HUES48 (cell line): ENCODE results near the gene SPATS2L.

ENCODE experiments used
- H3K27ac ChIP-seq: one replicate; pipeline ENCODE4 v1.7.0; 2013; ENCODE audit warnings: low read depth, low read length, inconsistent platforms
- H3K27me3 ChIP-seq: 2 replicates; pipeline ENCODE4 v1.6.1; 2013; ENCODE audit warnings: mild to moderate bottlenecking, low read length; ENCODE audit not compliant: control insufficient read depth, insufficient read depth
- H3K36me3 ChIP-seq: 2 replicates; pipeline ENCODE4 v1.6.1; 2013; ENCODE audit warnings: low read length; ENCODE audit not compliant: control insufficient read depth, insufficient read depth
- H3K4me1 ChIP-seq: 2 replicates; pipeline ENCODE4 v1.6.1; 2013; ENCODE audit warnings: mild to moderate bottlenecking, low read length; ENCODE audit not compliant: control insufficient read depth, insufficient read depth
- H3K4me3 ChIP-seq: 2 replicates; pipeline ENCODE4 v1.5.1; 2013; ENCODE audit warnings: mild to moderate bottlenecking, low read depth, low read length
- H3K9ac ChIP-seq: 2 replicates; pipeline ENCODE4 v1.6.1; 2013; ENCODE audit warnings: mild to moderate bottlenecking, low read depth, low read length, moderate library complexity
- H3K9me3 ChIP-seq: 2 replicates; pipeline ENCODE4 v1.6.1; 2013; ENCODE audit warnings: low read length; ENCODE audit not compliant: control insufficient read depth, insufficient read depth

Gene SPATS2L

GRCh38 chr2:200307724-200308545 lies 1.4 kb downstream of the SPATS2L start:
- peaks cover 55% of the 10 kb centered on the region for H3K4me1 ChIP-seq
- H3K9ac ChIP-seq, result peak overlapping the region; percentile 55
- peak overlapping the region; percentile 89 for H3K4me3 ChIP-seq
- no peaks in the 10 kb centered on the region for H3K9me3 ChIP-seq
- no peaks in the 10 kb centered on the region for H3K36me3 ChIP-seq
- peak overlapping the region; percentile 72 for H3K27ac ChIP-seq
- H3K27me3 ChIP-seq, result no peaks in the 10 kb centered on the region; the same call in 1 of the 2 replicates

DNA sequence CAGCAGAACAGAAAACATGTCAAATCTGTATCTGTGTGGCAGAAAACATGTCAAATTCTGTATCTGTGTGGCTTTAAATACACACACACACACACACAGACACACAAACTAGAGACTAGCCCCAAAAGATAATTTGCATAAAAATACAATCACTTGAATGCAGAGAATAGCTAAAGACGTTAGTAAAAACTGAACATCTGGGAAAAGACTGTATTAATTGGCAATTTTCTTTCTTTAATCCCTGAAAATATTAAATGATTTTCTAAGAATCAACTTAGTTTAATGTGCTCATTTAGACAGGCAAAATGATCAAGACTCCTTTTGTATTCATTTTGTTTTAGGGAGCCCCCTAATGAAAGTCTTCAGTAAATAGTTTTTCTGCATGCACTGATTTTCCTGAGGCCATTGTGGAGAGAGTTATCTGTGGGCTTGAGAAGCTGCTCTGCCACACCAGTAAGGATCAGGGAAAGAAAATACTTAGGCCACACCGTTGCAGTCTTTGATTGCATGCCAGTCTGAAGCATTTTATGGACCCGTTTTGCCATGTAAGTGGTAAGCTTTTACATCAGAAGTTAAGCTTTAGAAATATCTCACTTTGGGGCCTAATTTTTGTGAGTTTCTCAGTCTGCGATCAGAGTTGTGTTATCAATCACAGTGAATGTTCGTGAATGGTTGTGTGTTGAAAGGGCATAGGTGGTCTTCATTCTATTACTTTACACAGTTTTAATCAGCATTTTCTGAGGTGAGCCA lies 2.2 kb downstream of the SPATS2L start:
- Histone ChIP-seq H3K9ac (peak overlapping the region; percentile 34; the same call in 1 of the 2 replicates), H3K9me3 (no peaks in the 10 kb centered on the region), H3K36me3 (no peaks in the 10 kb centered on the region), H3K4me1 (peaks cover 62% of the 10 kb centered on the region), H3K27me3 (no peaks in the 10 kb centered on the region; the same call in 1 of the 2 replicates), H3K4me3 (peak overlapping the region; percentile 89), H3K27ac (peak overlapping the region; percentile 42)

DNA sequence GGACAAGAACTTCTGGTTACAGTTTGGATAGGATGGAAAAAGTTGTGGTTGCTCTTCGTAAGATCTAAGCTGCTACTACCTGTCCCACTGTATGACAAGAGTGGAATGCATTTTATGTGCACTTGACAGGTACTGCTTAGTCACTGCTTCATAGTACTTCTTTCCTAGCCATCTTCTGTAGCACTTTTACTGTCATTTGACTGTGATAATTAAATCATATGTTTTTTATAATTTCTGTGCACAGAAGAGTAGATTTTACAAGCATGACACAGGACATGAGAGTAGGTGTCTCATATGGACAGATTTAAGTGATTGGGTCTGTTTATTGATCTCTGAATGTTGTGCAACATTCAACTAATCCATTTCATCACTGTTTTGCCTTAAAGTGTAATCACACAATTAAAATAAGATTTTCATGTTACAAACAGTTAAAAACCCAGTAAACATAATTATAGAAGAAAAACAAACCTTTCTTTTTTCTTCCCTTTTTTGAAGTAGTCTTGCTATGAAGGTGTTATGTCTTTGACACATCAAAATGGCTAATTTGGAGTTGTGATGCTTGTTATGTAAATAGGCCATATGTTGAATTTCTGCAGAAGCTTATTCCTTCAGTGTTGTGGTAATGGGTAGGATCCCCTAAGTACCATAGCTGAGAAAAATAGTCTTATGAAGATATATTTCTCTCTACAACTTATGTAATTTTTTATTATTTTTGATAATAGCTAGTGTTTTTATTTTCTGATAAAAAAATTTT lies 3.0 kb downstream of the SPATS2L start:
- Histone ChIP-seq H3K27me3 (no peaks in the 10 kb centered on the region), H3K4me1 (peaks cover 69% of the 10 kb centered on the region), H3K9me3 (no peaks in the 10 kb centered on the region), H3K9ac (peak overlapping the region; percentile 34; the same call in 1 of the 2 replicates), H3K36me3 (no peaks in the 10 kb centered on the region), H3K4me3 (peak overlapping the region; percentile 89), H3K27ac (peak overlapping the region; percentile 42)

DNA sequence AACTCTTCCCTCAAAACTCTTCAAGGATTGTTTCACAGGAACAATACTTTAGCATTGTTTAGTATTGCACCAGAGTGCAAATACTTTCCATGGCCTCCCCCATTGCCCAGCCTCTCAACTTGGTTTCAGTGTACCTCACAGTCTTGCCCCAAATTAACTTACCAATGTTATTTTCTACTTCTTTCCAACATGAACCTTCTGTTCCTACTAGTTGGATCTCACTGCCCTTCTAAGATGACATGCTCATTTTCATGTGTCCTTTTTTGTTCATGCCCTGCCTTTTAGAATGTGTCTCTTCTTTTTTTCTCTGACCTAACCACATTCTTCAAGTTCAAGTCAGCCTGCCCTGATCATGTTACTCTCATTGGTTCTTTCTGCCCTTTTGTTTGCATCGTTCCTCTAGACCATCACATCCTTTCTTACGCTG lies 4.1 kb downstream of the SPATS2L start:
- no peaks in the 10 kb centered on the region for H3K36me3 ChIP-seq
- H3K4me1 ChIP-seq, result peaks cover 72% of the 10 kb centered on the region
- H3K27me3 ChIP-seq, result no peaks in the 10 kb centered on the region
- H3K27ac ChIP-seq, result no peak overlapping the region
- no peak overlapping the region for H3K9ac ChIP-seq
- H3K4me3 ChIP-seq, result peak overlapping the region; percentile 21; the same call in 1 of the 2 replicates
- H3K9me3 ChIP-seq, result no peaks in the 10 kb centered on the region

DNA sequence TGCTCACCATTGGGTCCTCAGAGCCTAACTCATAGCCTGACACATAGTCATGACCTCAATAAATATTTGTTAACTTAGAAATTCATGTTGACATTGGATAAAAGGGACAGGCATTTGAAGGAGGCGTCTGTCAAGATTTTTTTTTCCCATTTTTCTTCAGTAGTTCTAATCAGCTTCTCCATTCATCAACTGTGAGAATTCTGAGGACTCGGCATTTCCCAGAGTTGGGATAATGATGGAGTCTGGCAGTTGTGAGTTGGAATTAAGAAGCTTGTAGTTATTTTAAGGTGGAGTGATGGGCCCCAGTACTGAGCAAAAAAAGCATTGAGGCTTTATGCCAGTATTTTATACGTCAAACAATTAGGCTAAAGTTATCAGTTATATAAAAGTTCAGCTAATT lies 4.6 kb downstream of the SPATS2L start:
- no peaks in the 10 kb centered on the region for H3K9me3 ChIP-seq
- H3K27ac ChIP-seq, result no peak overlapping the region
- H3K27me3 ChIP-seq, result no peaks in the 10 kb centered on the region
- no peak overlapping the region for H3K4me3 ChIP-seq
- H3K4me1 ChIP-seq, result peaks cover 74% of the 10 kb centered on the region
- H3K9ac ChIP-seq, result no peak overlapping the region
- H3K36me3 ChIP-seq, result no peaks in the 10 kb centered on the region

- Histone ChIP-seq H3K27me3 (no peaks in the 10 kb centered on the region), H3K36me3 (no peaks in the 10 kb centered on the region), H3K9ac (no peak overlapping the region), H3K4me1 (peaks cover 91% of the 10 kb centered on the region), H3K4me3 (no peak overlapping the region), H3K27ac (no peak overlapping the region), H3K9me3 (no peaks in the 10 kb centered on the region)
Measured at GRCh38 chr2:200314976-200315567, 8.6 kb downstream of the SPATS2L start.

DNA sequence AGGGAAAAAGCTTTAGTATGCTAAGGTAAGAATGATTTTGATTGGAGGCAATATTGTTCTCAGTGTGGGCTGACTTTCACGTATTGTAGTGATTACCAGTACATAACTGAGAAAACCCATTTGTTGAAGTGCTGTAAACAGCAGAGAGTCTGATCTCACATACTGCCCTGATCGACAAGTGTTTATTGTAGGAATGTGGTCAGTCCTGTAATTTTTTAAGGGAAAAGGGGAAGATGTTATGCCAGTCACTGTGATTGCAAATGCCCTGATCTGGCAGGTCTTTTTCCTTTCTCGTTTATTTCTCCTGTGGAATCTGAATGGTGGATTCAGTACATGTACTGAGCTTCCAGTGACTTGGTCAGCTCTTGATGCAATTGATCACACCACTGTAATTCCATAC lies 11.5 kb downstream of the SPATS2L start:
- Histone ChIP-seq H3K4me1 (peaks cover 86% of the 10 kb centered on the region), H3K9me3 (no peaks in the 10 kb centered on the region), H3K27me3 (no peaks in the 10 kb centered on the region), H3K36me3 (no peaks in the 10 kb centered on the region), H3K4me3 (no peak overlapping the region), H3K9ac (no peak overlapping the region), H3K27ac (peak overlapping the region; percentile 76)

DNA sequence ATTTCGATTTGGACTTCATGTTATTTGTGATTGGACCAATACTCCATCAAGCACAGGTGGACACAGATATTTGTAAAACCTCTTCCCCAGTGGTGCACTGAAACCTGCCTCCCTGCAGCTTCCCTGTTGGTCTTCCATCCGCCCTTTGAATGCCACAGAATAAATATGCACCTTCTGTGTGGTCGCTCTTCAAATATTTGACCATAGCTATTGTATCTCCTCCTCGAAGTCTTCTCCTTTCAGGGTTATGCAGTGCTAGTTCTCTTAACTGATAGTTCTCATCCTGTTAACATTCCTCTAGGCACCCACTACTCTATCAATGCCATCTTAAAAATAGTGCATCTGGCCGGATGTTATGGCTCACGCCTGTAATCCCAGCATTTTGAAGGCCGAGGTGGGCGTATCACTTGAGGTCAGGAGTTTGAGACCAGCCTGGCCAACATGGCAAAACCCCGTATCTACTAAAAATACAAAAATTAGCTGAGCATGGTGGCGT lies 12.5 kb downstream of the SPATS2L start:
- Histone ChIP-seq H3K9me3 (no peaks in the 10 kb centered on the region), H3K4me3 (no peak overlapping the region), H3K4me1 (peaks cover 87% of the 10 kb centered on the region), H3K9ac (no peak overlapping the region; the same call in 1 of the 2 replicates), H3K27me3 (no peaks in the 10 kb centered on the region), H3K27ac (peak overlapping the region; percentile 76), H3K36me3 (no peaks in the 10 kb centered on the region; the same call in 1 of the 2 replicates)

DNA sequence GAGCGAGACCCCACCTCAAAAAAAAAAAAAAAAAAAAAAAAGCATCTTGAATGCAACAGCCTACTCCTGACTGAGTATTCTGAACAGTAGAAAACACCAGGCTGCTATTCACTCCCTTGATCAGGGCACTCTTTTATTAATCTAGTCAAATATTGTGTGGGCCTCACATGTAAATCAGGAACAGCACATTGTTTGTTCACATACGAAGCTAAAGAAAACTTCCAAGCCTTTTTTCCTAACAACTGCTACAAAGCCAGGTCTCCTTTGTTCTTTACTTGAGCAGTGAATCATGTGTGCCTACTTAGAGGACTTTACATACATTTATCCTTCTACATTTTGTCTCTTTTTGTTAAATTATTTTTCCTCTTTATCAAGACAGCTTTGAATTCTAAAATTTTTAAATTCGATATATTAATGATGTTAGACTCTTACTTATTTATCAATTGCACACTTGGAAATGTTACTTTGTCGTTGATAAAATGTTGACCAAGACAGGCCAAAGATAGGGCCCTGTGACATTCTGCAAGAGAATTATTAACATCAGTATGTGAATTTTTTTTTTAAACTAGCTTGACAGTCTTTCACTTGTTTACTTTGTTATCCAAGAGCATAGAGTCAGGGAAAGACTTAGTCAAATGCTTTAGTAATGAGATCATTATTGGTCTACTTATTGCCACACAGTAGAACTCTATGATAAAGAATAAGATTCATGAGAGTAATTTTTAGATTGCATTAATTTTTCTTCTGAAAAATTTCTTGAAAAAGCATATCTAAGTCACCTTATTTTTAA lies 13.2 kb downstream of the SPATS2L start:
- no peaks in the 10 kb centered on the region for H3K27me3 ChIP-seq
- no peaks in the 10 kb centered on the region; the same call in 1 of the 2 replicates for H3K36me3 ChIP-seq
- no peak overlapping the region; the same call in 1 of the 2 replicates for H3K4me3 ChIP-seq
- peaks cover 89% of the 10 kb centered on the region for H3K4me1 ChIP-seq
- H3K9me3 ChIP-seq, result no peaks in the 10 kb centered on the region
- H3K27ac ChIP-seq, result peak overlapping the region; percentile 67
- H3K9ac ChIP-seq, result no peak overlapping the region
